A549 (cell line): ENCODE data around the gene SIGLEC9. TPM values are rescaled to one million over a fixed set of nuclear protein-coding genes. Genes with fewer than 3 reads are reported as not detected.

ENCODE experiments used
- ATAC-seq, 2 experiments: fragments of 200-7000 bp in 1 of 2; fragments of >200 bp in 1 of 2; cut with Nextera tagmentation in 1 of 2; cut with Tn5 transposase in 1 of 2; 3 replicates each; pipeline versions ENCODE4 v1.8.0 to v1.9.1; 2018 to 2020; ENCODE audit warnings: mild to moderate bottlenecking in 1 of 2, moderate library complexity in 1 of 2
- CTCF ChIA-PET: fragments of 300-600 bp; sonication (Branson Sonifier 250); formaldehyde crosslinking; extraction: SDS; loops from one replicate; lab custom pipeline; 2021; ENCODE audit warnings: antibody characterized with exemption, inconsistent platforms; lab: Yijun Ruan, JAX
- POLR2A ChIA-PET: fragments of 350-600 bp; formaldehyde crosslinking; extraction: SDS; loops from one replicate; lab custom pipeline; 2021; ENCODE audit warnings: antibody characterized with exemption, inconsistent platforms; lab: Yijun Ruan, JAX
- DNase-seq, 2 experiments: peaks; one replicate each; pipeline versions ENCODE4 v3.0.0 to v3.0.0-alpha.2; 2011 to 2016; ENCODE audit warnings: low read depth in 1 of 2, low spot score in 1 of 2
- FAIRE-seq: peaks from 2 replicates; lab custom pipeline; 2011; peaks lifted over from hg19 to GRCh38; lab: Jason Lieb, UNC
- H3K27ac ChIP-seq, 2 experiments: fragments of >200 bp; sonication (Bioruptor Twin); formaldehyde crosslinking; 3 replicates each; pipeline ENCODE4 v1.5.1; 2016 to 2017
- H3K4me1 ChIP-seq: fragments of >200 bp; sonication (Bioruptor Twin); formaldehyde crosslinking; 3 replicates; pipeline ENCODE4 v1.6.1; 2016
- H3K4me2 ChIP-seq: fragments of >200 bp; sonication (Bioruptor Twin); formaldehyde crosslinking; 3 replicates; pipeline ENCODE4 v1.6.1; 2016
- H3K4me3 ChIP-seq: fragments of >200 bp; sonication (Bioruptor Twin); formaldehyde crosslinking; 3 replicates; pipeline ENCODE4 v1.5.1; 2016
- H3K9me3 ChIP-seq: fragments of >200 bp; sonication (Bioruptor Twin); formaldehyde crosslinking; 3 replicates; pipeline ENCODE4 v1.6.1; 2016
- CBX8 ChIP-seq: fragments of 200-600 bp; sonication (generic); IDR thresholded peaks from 2 replicates; pipeline ENCODE4 v1.6.1; 2016
- CHD2 ChIP-seq: fragments of 150-350 bp; IDR thresholded peaks from 2 replicates; pipeline ENCODE4 v1.6.1; 2014; ENCODE audit warnings: low read length; ENCODE audit not compliant: partially characterized antibody
- CHD4 ChIP-seq: fragments of 200-600 bp; sonication (generic); IDR thresholded peaks from 2 replicates; pipeline ENCODE4 v1.6.1; 2016; ENCODE audit warnings: antibody characterized with exemption, mild to moderate bottlenecking, borderline replicate concordance
- ESRRA ChIP-seq: fragments of 150-350 bp; IDR thresholded peaks from 2 replicates; pipeline ENCODE4 v1.6.1; 2014; ENCODE audit warnings: mild to moderate bottlenecking, low read length, borderline replicate concordance
- HEYL ChIP-seq: fragments of 250-450 bp; sonication (Bioruptor Pico); IDR thresholded peaks from 2 replicates; pipeline ENCODE4 v1.8.0; 2021; ENCODE audit warnings: mild to moderate bottlenecking, moderate library complexity
- HOXB13 ChIP-seq: fragments of 250-450 bp; sonication (Bioruptor Pico); IDR thresholded peaks from 2 replicates; pipeline ENCODE4 v1.5.0; 2020; ENCODE audit warnings: low read depth, mild to moderate bottlenecking, moderate library complexity
- JUN ChIP-seq, 2 experiments: fragments of >200 bp; sonication (Bioruptor Twin); formaldehyde crosslinking; IDR thresholded peaks; 2 replicates in 1 of 2; 3 replicates in 1 of 2; pipeline ENCODE4 v1.6.1; 2016 to 2017
- JUNB ChIP-seq: fragments of >200 bp; sonication (Bioruptor Twin); formaldehyde crosslinking; IDR thresholded peaks from 2 replicates; pipeline ENCODE4 v1.6.1; 2016
- MAZ ChIP-seq: fragments of 150-350 bp; IDR thresholded peaks from 2 replicates; pipeline ENCODE4 v1.6.1; 2014; ENCODE audit warnings: antibody characterized with exemption, low read depth, low read length, borderline replicate concordance
- NPAS2 ChIP-seq: fragments of 250-450 bp; sonication (Bioruptor Pico); IDR thresholded peaks from 2 replicates; pipeline ENCODE4 v1.8.0; 2022; ENCODE audit warnings: mild to moderate bottlenecking, moderate library complexity, borderline replicate concordance
- NR3C1 ChIP-seq: fragments of >200 bp; sonication (Bioruptor Twin); formaldehyde crosslinking; IDR thresholded peaks from 3 replicates; pipeline ENCODE4 v1.6.1; 2017
- RCOR1 ChIP-seq: fragments of 150-350 bp; IDR thresholded peaks from 2 replicates; pipeline ENCODE4 v1.6.1; 2014; ENCODE audit warnings: antibody characterized with exemption, low read length, low read depth
- TP53 ChIP-seq: fragments of 250-450 bp; sonication (Bioruptor Pico); IDR thresholded peaks from 2 replicates; pipeline ENCODE4 v1.5.0; 2021; ENCODE audit warnings: mild to moderate bottlenecking, moderate library complexity
- ZSCAN20 ChIP-seq: fragments of 250-450 bp; sonication (Bioruptor Pico); IDR thresholded peaks from 2 replicates; pipeline ENCODE4 v1.8.0; 2022; ENCODE audit warnings: mild to moderate bottlenecking, moderate library complexity
- WGBS: methylation state at CpG from one replicate; pipeline ENCODE4 v1.1.6; 2017; ENCODE audit errors: missing lambda C conversion rate; 5-methylcytosine and 5-hydroxymethylcytosine counted together
- polyA plus RNA-seq, 4 experiments: library from polyadenylated mRNA; depleted of rRNA in 3 of 4; stranded (reverse); fragments of >200 nt; fragmentation: RNase III in 1 of 4; extraction: RNeasy Plus Mini Kit Qiagen cat#74134 plus additional on column Dnase treatment in 1 of 4; gene quantifications; 2 replicates in 3 of 4; 3 replicates in 1 of 4; pipeline ENCODE4 v1.2.3, GENCODE V29; 2011 to 2017
- TF ChIP-seq, protein P1 (sequence below): fragments of 450-650 bp; IDR thresholded peaks from 2 replicates; pipeline ENCODE4 v1.6.1; 2014; ENCODE audit warnings: antibody characterized with exemption
- TF ChIP-seq, protein P2 (sequence below): fragments of >200 bp; sonication (Bioruptor Twin); formaldehyde crosslinking; IDR thresholded peaks from 3 replicates; pipeline ENCODE4 v1.5.1; 2016
- TF ChIP-seq, protein P3 (sequence below): fragments of >200 bp; sonication (Bioruptor Twin); formaldehyde crosslinking; IDR thresholded peaks from 2 replicates; pipeline ENCODE4 v1.6.1; 2016
- TF ChIP-seq, protein P4 (sequence below): fragments of 200-600 bp; sonication (generic); IDR thresholded peaks from 2 replicates; pipeline ENCODE4 v1.6.1; 2016; ENCODE audit warnings: antibody characterized with exemption, mild to moderate bottlenecking, moderate library complexity

The SIGLEC9 gene
- polyA plus RNA-seq, 2 of the 4 experiments (the other 2 are of a cell fraction): not detected

DNA sequence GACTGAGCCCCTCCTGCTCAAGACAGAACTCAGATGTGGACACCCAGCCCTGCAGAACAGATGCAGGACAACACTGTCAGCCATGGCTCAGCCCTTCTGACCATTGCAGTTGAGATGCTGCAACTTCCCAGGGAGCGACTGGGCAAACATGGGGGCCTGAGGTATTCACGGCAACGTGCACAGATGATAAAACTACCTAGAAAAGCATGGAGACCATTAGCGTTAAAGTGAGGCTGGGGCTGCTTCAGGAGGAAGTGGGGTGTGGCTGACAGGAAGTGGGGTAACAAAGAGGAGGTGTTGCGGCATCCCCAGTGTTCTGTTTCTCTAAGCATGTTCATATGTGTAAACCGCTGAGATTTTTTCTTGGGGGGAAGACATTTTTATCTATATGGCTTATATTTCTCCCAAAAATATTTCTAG, 1.3 kb upstream of the SIGLEC9 start:
- CTCF ChIA-PET: no interaction called here
- Histone ChIP-seq H3K27ac (no peak overlapping the region), H3K4me1 (no peaks in the 10 kb centered on the region), H3K4me3 (no peak overlapping the region), H3K4me2 (no peak overlapping the region), H3K9me3 (no peaks in the 10 kb centered on the region)
- POLR2A ChIA-PET: no interaction called here
- WGBS: 67% methylated on average over 6 of the region's 6 CpGs
- DNase-seq (no peak), FAIRE-seq (no peak), ATAC-seq (no peak)
- TF ChIP-seq NPAS2 (CRISPR knock-in tag) (no peak), JUN (IDR thresholded peaks at IDR 0.05) (no peak), CBX8 (no peak), HOXB13 (CRISPR knock-in tag) (no peak), CHD2 (no peak), ESRRA (no peak), HEYL (CRISPR knock-in tag) (no peak), RCOR1 (no peak), CHD4 (no peak), ZSCAN20 (CRISPR knock-in tag) (no peak), MAZ (no peak)
- TF ChIP-seq, protein P1, sequence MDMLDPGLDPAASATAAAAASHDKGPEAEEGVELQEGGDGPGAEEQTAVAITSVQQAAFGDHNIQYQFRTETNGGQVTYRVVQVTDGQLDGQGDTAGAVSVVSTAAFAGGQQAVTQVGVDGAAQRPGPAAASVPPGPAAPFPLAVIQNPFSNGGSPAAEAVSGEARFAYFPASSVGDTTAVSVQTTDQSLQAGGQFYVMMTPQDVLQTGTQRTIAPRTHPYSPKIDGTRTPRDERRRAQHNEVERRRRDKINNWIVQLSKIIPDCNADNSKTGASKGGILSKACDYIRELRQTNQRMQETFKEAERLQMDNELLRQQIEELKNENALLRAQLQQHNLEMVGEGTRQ: no peak

DNA sequence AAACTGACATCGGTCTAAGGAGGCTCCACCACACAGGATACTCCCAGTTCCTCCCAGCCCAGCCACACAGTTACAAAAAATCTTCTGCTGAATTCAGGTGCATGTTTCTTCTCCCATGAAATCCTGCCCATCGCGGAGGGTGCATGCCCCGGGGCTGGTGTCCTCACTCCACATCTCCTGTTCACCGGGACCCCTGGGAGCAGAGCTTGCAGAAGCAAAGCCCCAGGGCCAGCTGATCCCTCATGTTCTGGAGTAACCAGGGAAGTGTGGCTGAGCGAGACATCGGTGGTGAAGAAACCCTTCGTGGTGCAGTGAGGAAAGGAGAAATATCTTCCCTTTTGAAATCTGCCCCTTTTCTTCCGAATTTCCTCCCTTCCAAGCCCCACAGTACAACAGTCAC, 904 bp upstream of the SIGLEC9 start:
- ChIA-PET CTCF (no interaction called here), POLR2A (no interaction called here)
- no peak overlapping the region for H3K4me3 ChIP-seq
- TF ChIP-seq, protein P2, sequence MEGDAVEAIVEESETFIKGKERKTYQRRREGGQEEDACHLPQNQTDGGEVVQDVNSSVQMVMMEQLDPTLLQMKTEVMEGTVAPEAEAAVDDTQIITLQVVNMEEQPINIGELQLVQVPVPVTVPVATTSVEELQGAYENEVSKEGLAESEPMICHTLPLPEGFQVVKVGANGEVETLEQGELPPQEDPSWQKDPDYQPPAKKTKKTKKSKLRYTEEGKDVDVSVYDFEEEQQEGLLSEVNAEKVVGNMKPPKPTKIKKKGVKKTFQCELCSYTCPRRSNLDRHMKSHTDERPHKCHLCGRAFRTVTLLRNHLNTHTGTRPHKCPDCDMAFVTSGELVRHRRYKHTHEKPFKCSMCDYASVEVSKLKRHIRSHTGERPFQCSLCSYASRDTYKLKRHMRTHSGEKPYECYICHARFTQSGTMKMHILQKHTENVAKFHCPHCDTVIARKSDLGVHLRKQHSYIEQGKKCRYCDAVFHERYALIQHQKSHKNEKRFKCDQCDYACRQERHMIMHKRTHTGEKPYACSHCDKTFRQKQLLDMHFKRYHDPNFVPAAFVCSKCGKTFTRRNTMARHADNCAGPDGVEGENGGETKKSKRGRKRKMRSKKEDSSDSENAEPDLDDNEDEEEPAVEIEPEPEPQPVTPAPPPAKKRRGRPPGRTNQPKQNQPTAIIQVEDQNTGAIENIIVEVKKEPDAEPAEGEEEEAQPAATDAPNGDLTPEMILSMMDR: no peak
- TF ChIP-seq, protein P3, sequence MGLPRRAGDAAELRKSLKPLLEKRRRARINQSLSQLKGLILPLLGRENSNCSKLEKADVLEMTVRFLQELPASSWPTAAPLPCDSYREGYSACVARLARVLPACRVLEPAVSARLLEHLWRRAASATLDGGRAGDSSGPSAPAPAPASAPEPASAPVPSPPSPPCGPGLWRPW: no peak
- TF ChIP-seq TP53 (CRISPR knock-in tag) (no peak), JUNB (no peak)
- TF ChIP-seq, protein P4, sequence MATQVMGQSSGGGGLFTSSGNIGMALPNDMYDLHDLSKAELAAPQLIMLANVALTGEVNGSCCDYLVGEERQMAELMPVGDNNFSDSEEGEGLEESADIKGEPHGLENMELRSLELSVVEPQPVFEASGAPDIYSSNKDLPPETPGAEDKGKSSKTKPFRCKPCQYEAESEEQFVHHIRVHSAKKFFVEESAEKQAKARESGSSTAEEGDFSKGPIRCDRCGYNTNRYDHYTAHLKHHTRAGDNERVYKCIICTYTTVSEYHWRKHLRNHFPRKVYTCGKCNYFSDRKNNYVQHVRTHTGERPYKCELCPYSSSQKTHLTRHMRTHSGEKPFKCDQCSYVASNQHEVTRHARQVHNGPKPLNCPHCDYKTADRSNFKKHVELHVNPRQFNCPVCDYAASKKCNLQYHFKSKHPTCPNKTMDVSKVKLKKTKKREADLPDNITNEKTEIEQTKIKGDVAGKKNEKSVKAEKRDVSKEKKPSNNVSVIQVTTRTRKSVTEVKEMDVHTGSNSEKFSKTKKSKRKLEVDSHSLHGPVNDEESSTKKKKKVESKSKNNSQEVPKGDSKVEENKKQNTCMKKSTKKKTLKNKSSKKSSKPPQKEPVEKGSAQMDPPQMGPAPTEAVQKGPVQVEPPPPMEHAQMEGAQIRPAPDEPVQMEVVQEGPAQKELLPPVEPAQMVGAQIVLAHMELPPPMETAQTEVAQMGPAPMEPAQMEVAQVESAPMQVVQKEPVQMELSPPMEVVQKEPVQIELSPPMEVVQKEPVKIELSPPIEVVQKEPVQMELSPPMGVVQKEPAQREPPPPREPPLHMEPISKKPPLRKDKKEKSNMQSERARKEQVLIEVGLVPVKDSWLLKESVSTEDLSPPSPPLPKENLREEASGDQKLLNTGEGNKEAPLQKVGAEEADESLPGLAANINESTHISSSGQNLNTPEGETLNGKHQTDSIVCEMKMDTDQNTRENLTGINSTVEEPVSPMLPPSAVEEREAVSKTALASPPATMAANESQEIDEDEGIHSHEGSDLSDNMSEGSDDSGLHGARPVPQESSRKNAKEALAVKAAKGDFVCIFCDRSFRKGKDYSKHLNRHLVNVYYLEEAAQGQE: no peak
- DNase-seq (no peak), FAIRE-seq (no peak), ATAC-seq (no peak)
- no peak overlapping the region for H3K4me2 ChIP-seq
- no peaks in the 10 kb centered on the region for H3K9me3 ChIP-seq
- H3K4me1 ChIP-seq: no peaks in the 10 kb centered on the region
- 57% methylated on average over 9 of the region's 9 CpGs for WGBS
- H3K27ac ChIP-seq: no peak overlapping the region

DNA sequence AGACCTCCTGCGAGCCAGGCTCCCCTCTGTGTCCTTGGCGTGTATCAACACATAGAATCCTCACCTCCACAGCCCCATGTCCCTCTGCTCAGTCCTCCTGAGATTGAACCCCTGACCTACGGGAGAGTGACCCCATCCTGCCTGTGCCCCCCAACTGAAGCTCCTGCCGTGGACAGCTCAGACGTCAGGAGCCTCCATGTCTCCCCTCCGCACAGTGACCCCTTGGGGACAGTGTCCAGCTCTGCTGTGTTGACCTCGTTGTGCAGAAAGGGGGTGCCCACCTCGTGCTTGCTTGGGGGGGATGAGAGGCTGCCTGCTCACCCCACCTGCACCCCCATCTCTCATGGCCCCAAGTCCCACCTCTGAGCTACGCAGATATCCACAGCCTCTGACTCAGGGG, 490 bp upstream of the SIGLEC9 start:
- no peak for FAIRE-seq
- DNase-seq: no peak
- ChIA-PET CTCF (no interaction called here), POLR2A (no interaction called here)
- Histone ChIP-seq H3K4me1 (no peaks in the 10 kb centered on the region), H3K27ac (no peak overlapping the region), H3K4me3 (no peak overlapping the region), H3K4me2 (no peak overlapping the region), H3K9me3 (no peaks in the 10 kb centered on the region)
- ATAC-seq: no peak
- 49% methylated on average over 7 of the region's 9 CpGs for WGBS
- no peak for TF ChIP-seq NR3C1
- TF ChIP-seq, all 56 proteins: peak for 0
